ENCODE measurements around the gene RBPJL. TPM values are rescaled to one million over a fixed set of nuclear protein-coding genes. Genes with fewer than 3 reads are reported as not detected.

Gene RBPJL
- total RNA-seq, 1 experiment from 2014 or later, result not detected

DNA sequence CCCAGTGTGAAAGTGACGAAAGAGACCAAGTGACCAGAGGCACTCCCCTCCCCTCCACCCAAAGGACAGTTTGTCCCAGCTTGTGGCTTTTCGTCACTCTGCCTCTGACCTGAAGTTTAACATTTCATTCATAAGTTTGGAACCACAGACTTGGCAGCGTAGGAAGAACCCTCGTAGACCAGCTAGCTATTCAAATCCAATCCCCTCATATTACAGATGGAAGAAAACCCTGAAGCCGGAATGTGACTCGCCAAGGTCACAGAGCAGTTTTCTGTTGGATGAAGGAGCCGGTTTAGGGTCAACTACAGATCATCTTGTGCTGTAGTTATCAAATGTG is 52.4 kb downstream of the RBPJL start:
- H4K20me1 ChIP-seq (ENCODE audit: low read length), result no peaks in the 10 kb centered on the region
- BruUV-seq (replicated peaks), result no TSS peak
- H3K4me3 ChIP-seq (ENCODE audit: low read length), result no peak overlapping the region
- ChIA-PET CTCF (interaction anchor here (0.8 to 1.3 kb wide), 2 partner anchors 61 to 78 kb away, joined by 3 to 5 read pairs; no protein-coding TSS in a partner anchor), POLR2A (ENCODE audit: unreplicated experiment) (no interaction called here)
- H3K27me3 ChIP-seq (ENCODE audit: low read length), result no peaks in the 10 kb centered on the region
- H3K4me2 ChIP-seq (ENCODE audit: low read length), result no peak overlapping the region
- H3K4me1 ChIP-seq (ENCODE audit: insufficient read depth, low read length), result peaks cover 44% of the 10 kb centered on the region
- no peak for TF ChIP-seq EZH2phosphoT487 (IDR thresholded peaks at IDR 0.05; ENCODE audit: borderline replicate concordance, low read length)
- TF ChIP-seq, protein P1, sequence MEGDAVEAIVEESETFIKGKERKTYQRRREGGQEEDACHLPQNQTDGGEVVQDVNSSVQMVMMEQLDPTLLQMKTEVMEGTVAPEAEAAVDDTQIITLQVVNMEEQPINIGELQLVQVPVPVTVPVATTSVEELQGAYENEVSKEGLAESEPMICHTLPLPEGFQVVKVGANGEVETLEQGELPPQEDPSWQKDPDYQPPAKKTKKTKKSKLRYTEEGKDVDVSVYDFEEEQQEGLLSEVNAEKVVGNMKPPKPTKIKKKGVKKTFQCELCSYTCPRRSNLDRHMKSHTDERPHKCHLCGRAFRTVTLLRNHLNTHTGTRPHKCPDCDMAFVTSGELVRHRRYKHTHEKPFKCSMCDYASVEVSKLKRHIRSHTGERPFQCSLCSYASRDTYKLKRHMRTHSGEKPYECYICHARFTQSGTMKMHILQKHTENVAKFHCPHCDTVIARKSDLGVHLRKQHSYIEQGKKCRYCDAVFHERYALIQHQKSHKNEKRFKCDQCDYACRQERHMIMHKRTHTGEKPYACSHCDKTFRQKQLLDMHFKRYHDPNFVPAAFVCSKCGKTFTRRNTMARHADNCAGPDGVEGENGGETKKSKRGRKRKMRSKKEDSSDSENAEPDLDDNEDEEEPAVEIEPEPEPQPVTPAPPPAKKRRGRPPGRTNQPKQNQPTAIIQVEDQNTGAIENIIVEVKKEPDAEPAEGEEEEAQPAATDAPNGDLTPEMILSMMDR (conservative IDR thresholded peaks at IDR 0.05; ENCODE audit: low read depth, low read length), result no peak
- no peak for TF ChIP-seq EZH2 (IDR thresholded peaks at IDR 0.05; ENCODE audit: low read length, unreplicated experiment)
- intact Hi-C loops (cut with micrococcal nuclease), result no loop called here
- DNase-seq, result no peak
- H3K27ac ChIP-seq (ENCODE audit: low read length), result 0 out of 2 replicates have a peak overlapping the region, but pooled peaks have one; percentile 53
- no peak overlapping the region for H3K9ac ChIP-seq (ENCODE audit: low read length)
- ATAC-seq, result no peak
- H3K79me2 ChIP-seq (ENCODE audit: low read length), result peaks cover 8% of the 10 kb centered on the region
- H3K36me3 ChIP-seq (ENCODE audit: low read depth, low read length), result no peaks in the 10 kb centered on the region
- H3F3A ChIP-seq (ENCODE audit: low read length, unreplicated experiment), result no peaks in the 10 kb centered on the region
- H3K9me3 ChIP-seq (ENCODE audit: low read length), result no peaks in the 10 kb centered on the region
- no peaks in the 10 kb centered on the region for H3K9me2 ChIP-seq (replicated peaks; ENCODE audit: low read length)
- H2AFZ ChIP-seq (ENCODE audit: low read length), result no peak overlapping the region

DNA sequence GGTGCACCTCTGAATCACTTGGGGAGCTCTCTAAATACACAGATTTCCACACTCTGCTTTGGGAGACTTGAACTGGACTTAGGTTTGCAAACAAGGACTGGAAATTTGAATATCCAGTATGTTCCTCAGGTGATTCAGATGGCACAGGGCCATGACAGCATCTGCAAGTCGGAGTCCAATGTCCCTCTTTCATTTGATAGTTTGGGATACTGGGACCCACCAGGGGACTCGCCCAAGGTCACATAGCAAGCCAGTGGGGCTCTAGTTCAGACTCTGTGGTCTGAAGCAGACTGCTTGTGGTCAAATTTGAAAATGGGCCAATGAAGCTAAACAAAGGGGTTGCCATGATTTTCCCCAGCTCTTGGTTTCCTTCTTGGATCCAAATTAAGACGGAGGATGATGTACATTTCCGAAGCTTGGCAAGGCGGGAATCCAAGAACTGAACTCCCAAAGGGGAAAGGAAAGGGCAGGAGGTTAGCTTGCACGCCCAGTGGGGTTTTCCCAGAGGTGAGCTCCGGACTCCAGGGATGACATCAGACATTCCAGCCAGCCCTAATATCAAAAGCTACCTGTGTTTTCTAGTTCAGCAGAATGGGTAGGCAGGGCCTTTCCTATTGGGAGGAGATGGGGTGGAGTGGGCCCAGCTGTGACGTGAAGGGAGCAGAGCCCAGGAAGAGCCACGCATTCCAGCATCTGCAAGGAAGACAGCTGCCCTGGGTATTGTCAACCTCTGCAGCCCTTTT is 52.9 kb downstream of the RBPJL start:
- intact Hi-C loops (cut with micrococcal nuclease), result loop anchor here (5.0 kb wide), 1 partner anchor 418 kb away; no protein-coding TSS in a partner anchor
- Histone ChIP-seq H4K20me1 (ENCODE audit: low read length) (no peaks in the 10 kb centered on the region), H3K79me2 (ENCODE audit: low read length) (peaks cover 12% of the 10 kb centered on the region), H3K9me2 (replicated peaks; ENCODE audit: low read length) (no peaks in the 10 kb centered on the region), H2AFZ (ENCODE audit: low read length) (no peak overlapping the region), H3K27me3 (ENCODE audit: low read length) (no peaks in the 10 kb centered on the region), H3K4me2 (ENCODE audit: low read length) (peak overlapping the region; percentile 10), H3K9ac (ENCODE audit: low read length) (no peak overlapping the region), H3F3A (ENCODE audit: low read length, unreplicated experiment) (no peaks in the 10 kb centered on the region), H3K4me3 (ENCODE audit: low read length) (no peak overlapping the region), H3K36me3 (ENCODE audit: low read depth, low read length) (no peaks in the 10 kb centered on the region), H3K9me3 (ENCODE audit: low read length) (no peaks in the 10 kb centered on the region), H3K27ac (ENCODE audit: low read length) (peak overlapping the region; percentile 53), H3K4me1 (ENCODE audit: insufficient read depth, low read length) (peaks cover 44% of the 10 kb centered on the region)
- DNase-seq (no peak), ATAC-seq (no peak)
- ChIA-PET POLR2A (ENCODE audit: unreplicated experiment) (no interaction called here), CTCF (interaction anchor here (0.8 to 1.3 kb wide), 2 partner anchors 60 to 78 kb away, joined by 3 to 5 read pairs; no protein-coding TSS in a partner anchor)
- TF ChIP-seq EZH2 (IDR thresholded peaks at IDR 0.05; ENCODE audit: low read length, unreplicated experiment) (no peak), EZH2phosphoT487 (IDR thresholded peaks at IDR 0.05; ENCODE audit: borderline replicate concordance, low read length) (no peak)
- TF ChIP-seq, protein P1 (conservative IDR thresholded peaks at IDR 0.05; ENCODE audit: low read depth, low read length), result no peak
- no TSS peak for BruUV-seq (replicated peaks)

DNA sequence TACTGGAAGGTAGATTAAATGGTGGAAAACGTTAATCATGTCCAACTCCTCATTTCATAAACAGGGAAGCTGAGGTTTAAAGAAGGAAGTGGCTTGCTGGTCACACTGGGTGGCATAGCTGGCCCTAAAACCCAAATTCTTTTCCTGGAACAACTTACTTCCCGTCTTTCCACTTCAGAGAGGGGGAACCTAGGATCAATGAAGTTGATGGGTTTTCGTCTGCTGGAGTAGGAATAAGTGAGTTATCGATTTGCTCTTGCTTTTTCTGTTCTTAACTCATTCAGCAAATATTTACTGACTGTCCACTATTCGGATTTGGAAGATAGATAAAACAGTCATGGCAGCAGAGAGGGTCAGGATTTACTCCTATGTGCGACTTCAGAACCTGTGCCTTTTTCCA is 55.2 kb downstream of the RBPJL start:
- Histone ChIP-seq H3K9me2 (replicated peaks; ENCODE audit: low read length) (no peaks in the 10 kb centered on the region), H3K36me3 (ENCODE audit: low read depth, low read length) (peaks cover 10% of the 10 kb centered on the region; the same call in 1 of the 2 replicates), H3K79me2 (ENCODE audit: low read length) (peaks cover 27% of the 10 kb centered on the region), H3F3A (ENCODE audit: low read length, unreplicated experiment) (no peaks in the 10 kb centered on the region), H3K9ac (ENCODE audit: low read length) (no peak overlapping the region), H3K4me3 (ENCODE audit: low read length) (no peak overlapping the region), H3K27ac (ENCODE audit: low read length) (no peak overlapping the region), H3K27me3 (ENCODE audit: low read length) (no peaks in the 10 kb centered on the region), H3K4me2 (ENCODE audit: low read length) (no peak overlapping the region), H4K20me1 (ENCODE audit: low read length) (no peaks in the 10 kb centered on the region), H3K9me3 (ENCODE audit: low read length) (no peaks in the 10 kb centered on the region), H3K4me1 (ENCODE audit: insufficient read depth, low read length) (peaks cover 33% of the 10 kb centered on the region), H2AFZ (ENCODE audit: low read length) (no peak overlapping the region)
- DNase-seq (no peak), ATAC-seq (no peak)
- TF ChIP-seq EZH2 (IDR thresholded peaks at IDR 0.05; ENCODE audit: low read length, unreplicated experiment), result no peak
- no peak for TF ChIP-seq EZH2phosphoT487 (IDR thresholded peaks at IDR 0.05; ENCODE audit: borderline replicate concordance, low read length)
- TF ChIP-seq, protein P1 (conservative IDR thresholded peaks at IDR 0.05; ENCODE audit: low read depth, low read length), result no peak
- ChIA-PET CTCF (interaction anchor here (1.1 to 2.6 kb wide), 4 partner anchors 9 to 83 kb away, joined by 3 to 18 read pairs (median 9); no protein-coding TSS in a partner anchor), POLR2A (ENCODE audit: unreplicated experiment) (interaction anchor here (0.6 kb wide), 1 partner anchor 16 kb away, joined by 3 read pairs; no protein-coding TSS in a partner anchor)
- intact Hi-C loops (cut with micrococcal nuclease), result loop anchor here (2.0 to 5.0 kb wide), 3 partner anchors 25 to 416 kb away; no protein-coding TSS in a partner anchor
- BruUV-seq (replicated peaks), result no TSS peak
